MM.1S (cell line): ENCODE measurements around the gene PELO.
A peak's percentile ranks its signal among the peaks of the same experiment; 100 is the strongest.

Experiments
- CTCF ChIP-seq: fragments of 300-600 bp; sonication (generic); IDR thresholded peaks from 2 replicates; pipeline ENCODE4 v1.5.1; 2016; ENCODE audit warnings: antibody characterized with exemption, low read length, mixed read lengths
- EZH2phosphoT487 ChIP-seq: fragments of 300-600 bp; sonication (generic); IDR thresholded peaks from 2 replicates; pipeline ENCODE4 v1.6.1; 2018; ENCODE audit warnings: antibody characterized with exemption, low read length

DNA sequence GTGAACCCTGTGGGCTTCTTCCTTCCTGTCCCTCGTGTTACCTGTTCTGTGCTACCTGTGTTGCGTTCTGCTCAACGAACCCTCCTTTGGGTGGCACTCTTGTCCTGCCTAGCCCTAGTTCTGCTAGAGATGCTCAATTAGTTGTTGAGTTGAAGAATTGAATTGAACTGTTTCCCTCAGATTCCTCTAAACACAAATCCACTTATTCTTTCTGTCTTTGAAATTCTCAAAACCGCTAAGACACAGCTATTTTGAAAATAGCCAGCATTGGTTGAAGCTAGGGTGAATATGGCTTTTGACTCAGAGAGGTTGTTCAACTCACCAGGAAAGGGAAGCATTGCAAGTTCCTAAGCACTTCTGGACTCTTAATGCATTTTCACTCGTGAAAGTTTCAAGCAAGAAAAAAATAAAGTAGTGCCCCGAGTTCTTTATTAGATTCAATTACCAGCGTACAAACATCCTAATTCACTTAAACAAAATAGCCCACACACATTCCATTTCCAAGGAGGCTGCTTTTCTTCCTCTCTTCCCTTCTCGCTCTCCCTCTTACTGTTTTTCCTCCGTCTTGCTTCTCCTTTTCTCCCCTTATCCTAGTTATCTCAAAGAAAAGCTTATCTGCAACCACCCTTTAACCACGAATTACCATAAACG is 642 bp upstream of the PELO start:
- TF ChIP-seq CTCF (peak; percentile 60), EZH2phosphoT487 (no peak)
